ENCODE data around the gene CNNM3.

DNA sequence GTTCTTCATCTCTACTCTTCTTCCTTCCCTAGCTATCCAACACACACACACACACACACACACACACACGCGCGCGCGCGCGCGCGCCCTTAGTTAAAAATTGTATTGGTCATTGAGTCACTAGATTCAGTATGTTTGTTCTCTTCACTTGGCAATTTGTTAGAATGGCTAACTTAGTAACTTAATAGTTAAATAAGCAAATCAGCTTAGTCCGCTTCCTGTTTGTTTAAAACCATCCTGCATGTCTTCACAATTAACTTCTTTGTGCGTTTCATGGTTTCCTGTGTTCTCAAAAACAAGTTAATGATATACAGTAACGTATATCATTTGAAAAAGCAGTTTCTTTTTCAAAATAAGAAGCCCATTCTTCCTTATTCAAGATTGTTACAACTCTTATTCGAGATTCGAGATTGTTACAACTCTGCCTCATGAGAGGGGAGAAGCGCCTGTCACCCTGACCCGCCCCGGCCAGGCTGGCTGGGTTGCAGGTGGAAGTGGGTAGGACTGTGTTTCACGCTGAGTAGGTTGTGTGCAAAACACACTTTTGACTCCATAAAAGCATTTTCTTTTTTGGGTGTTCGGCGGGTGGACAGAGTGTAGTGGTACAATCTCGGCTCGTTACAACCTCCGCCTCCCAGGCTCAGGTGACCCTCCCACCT, 9.5 kb upstream of the CNNM3 start:
- TF ChIP-seq CTCF (conservative IDR thresholded peaks at IDR 0.05; ENCODE audit: low read length), result no peak
- TF ChIP-seq EZH2phosphoT487 (IDR thresholded peaks at IDR 0.05; ENCODE audit: borderline replicate concordance, low read depth, low read length), result no peak
